ENCODE results near the gene MINK1.

The MINK1 gene

GRCh38 chr17:4842376-4842775, 9.2 kb downstream of the MINK1 start:
- ATAC-seq (replicated peaks; ENCODE audit: extremely low read depth, poor library complexity, severe bottlenecking): no peak
- DNase-seq (ENCODE audit: low spot score in 2 of 2): no peak
- Mint-ChIP-seq H3K4me1 (peaks cover 61% of the 10 kb centered on the region), H3K4me3 (no peak overlapping the region), H3K27ac (ENCODE audit: low read depth) (no peak overlapping the region), H3K9me3 (no peaks in the 10 kb centered on the region), H3K36me3 (ENCODE audit: insufficient read depth) (peaks cover 7% of the 10 kb centered on the region), H3K27me3 (no peaks in the 10 kb centered on the region)

- no peak overlapping the region for H3K27ac Mint-ChIP-seq (ENCODE audit: low read depth)
- peaks cover 7% of the 10 kb centered on the region for H3K36me3 Mint-ChIP-seq (ENCODE audit: insufficient read depth)
- ATAC-seq (replicated peaks; ENCODE audit: extremely low read depth, poor library complexity, severe bottlenecking) (no peak), DNase-seq (ENCODE audit: low spot score in 2 of 2) (no peak)
- H3K4me1 Mint-ChIP-seq: peaks cover 62% of the 10 kb centered on the region
- H3K4me3 Mint-ChIP-seq: no peak overlapping the region
- no peaks in the 10 kb centered on the region for H3K9me3 Mint-ChIP-seq
- H3K27me3 Mint-ChIP-seq: no peaks in the 10 kb centered on the region
Measured at GRCh38 chr17:4843321-4844000, 10.3 kb downstream of the MINK1 start.

GRCh38 chr17:4845118-4845517, 12.0 kb downstream of the MINK1 start:
- DNase-seq (ENCODE audit: low spot score in 2 of 2) (no peak), ATAC-seq (replicated peaks; ENCODE audit: extremely low read depth, poor library complexity, severe bottlenecking) (no peak)
- Mint-ChIP-seq H3K4me1 (peaks cover 61% of the 10 kb centered on the region), H3K27ac (ENCODE audit: low read depth) (no peak overlapping the region), H3K27me3 (no peaks in the 10 kb centered on the region), H3K36me3 (ENCODE audit: insufficient read depth) (peaks cover 7% of the 10 kb centered on the region), H3K9me3 (no peaks in the 10 kb centered on the region), H3K4me3 (no peak overlapping the region)

GRCh38 chr17:4846635-4847390, 13.7 kb downstream of the MINK1 start:
- Mint-ChIP-seq H3K27me3 (no peaks in the 10 kb centered on the region), H3K4me1 (peaks cover 61% of the 10 kb centered on the region)

GRCh38 chr17:4849011-4849536, 15.9 kb downstream of the MINK1 start:
- Mint-ChIP-seq H3K36me3 (ENCODE audit: insufficient read depth) (peaks cover 17% of the 10 kb centered on the region), H3K27ac (ENCODE audit: low read depth) (no peak overlapping the region), H3K4me1 (peaks cover 64% of the 10 kb centered on the region), H3K27me3 (no peaks in the 10 kb centered on the region), H3K4me3 (no peak overlapping the region), H3K9me3 (peaks cover 6% of the 10 kb centered on the region)
- no peak for DNase-seq (ENCODE audit: low spot score in 2 of 2)
- ATAC-seq (replicated peaks; ENCODE audit: extremely low read depth, poor library complexity, severe bottlenecking): no peak

More at GRCh38 chr17:4846635-4847390, 13.7 kb downstream of the MINK1 start:
- H3K9me3 Mint-ChIP-seq: no peaks in the 10 kb centered on the region
- ATAC-seq (replicated peaks; ENCODE audit: extremely low read depth, poor library complexity, severe bottlenecking): no peak
- H3K27ac Mint-ChIP-seq (ENCODE audit: low read depth): no peak overlapping the region
- H3K4me3 Mint-ChIP-seq: no peak overlapping the region
- H3K36me3 Mint-ChIP-seq (ENCODE audit: insufficient read depth): no peaks in the 10 kb centered on the region
- DNase-seq (ENCODE audit: low spot score in 2 of 2): no peak

- H3K27me3 Mint-ChIP-seq: no peaks in the 10 kb centered on the region
- no peak for ATAC-seq (replicated peaks; ENCODE audit: extremely low read depth, poor library complexity, severe bottlenecking)
- no peak for DNase-seq (ENCODE audit: low spot score in 2 of 2)
- H3K27ac Mint-ChIP-seq (ENCODE audit: low read depth): no peak overlapping the region
- peaks cover 6% of the 10 kb centered on the region for H3K9me3 Mint-ChIP-seq
- peaks cover 23% of the 10 kb centered on the region for H3K36me3 Mint-ChIP-seq (ENCODE audit: insufficient read depth)
- H3K4me3 Mint-ChIP-seq: no peak overlapping the region
- H3K4me1 Mint-ChIP-seq: peaks cover 60% of the 10 kb centered on the region
Measured at GRCh38 chr17:4850246-4850645, 17.1 kb downstream of the MINK1 start.

- H3K4me3 Mint-ChIP-seq: no peak overlapping the region
- no peaks in the 10 kb centered on the region for H3K27me3 Mint-ChIP-seq
- peak overlapping the region; percentile 80 for H3K27ac Mint-ChIP-seq (ENCODE audit: low read depth)
- H3K36me3 Mint-ChIP-seq (ENCODE audit: insufficient read depth): peaks cover 26% of the 10 kb centered on the region
- H3K9me3 Mint-ChIP-seq: peaks cover 6% of the 10 kb centered on the region
- peaks cover 55% of the 10 kb centered on the region for H3K4me1 Mint-ChIP-seq
- ATAC-seq (replicated peaks; ENCODE audit: extremely low read depth, poor library complexity, severe bottlenecking) (no peak), DNase-seq (ENCODE audit: low spot score in 2 of 2) (no peak)
Measured at GRCh38 chr17:4851084-4851483, 17.9 kb downstream of the MINK1 start.

GRCh38 chr17:4852567-4853207, 19.5 kb downstream of the MINK1 start:
- H3K9me3 Mint-ChIP-seq: peaks cover 6% of the 10 kb centered on the region
- H3K27ac Mint-ChIP-seq (ENCODE audit: low read depth): peak overlapping the region; percentile 80
- H3K4me3 Mint-ChIP-seq: peak overlapping the region; percentile 3
- no peaks in the 10 kb centered on the region for H3K27me3 Mint-ChIP-seq
- H3K36me3 Mint-ChIP-seq (ENCODE audit: insufficient read depth): peaks cover 30% of the 10 kb centered on the region
- peaks cover 64% of the 10 kb centered on the region for H3K4me1 Mint-ChIP-seq
- ATAC-seq (replicated peaks; ENCODE audit: extremely low read depth, poor library complexity, severe bottlenecking): peak; percentile 60
- DNase-seq (ENCODE audit: low spot score in 2 of 2): peak in 1 of 2 donors; percentile 34

- peak; percentile 12 to 21 for DNase-seq (ENCODE audit: low spot score in 2 of 2)
- H3K4me1 Mint-ChIP-seq: peaks cover 64% of the 10 kb centered on the region
- H3K27ac Mint-ChIP-seq (ENCODE audit: low read depth): peak overlapping the region; percentile 80
- ATAC-seq (replicated peaks; ENCODE audit: extremely low read depth, poor library complexity, severe bottlenecking): peak; percentile 49
- no peaks in the 10 kb centered on the region for H3K27me3 Mint-ChIP-seq
- peak overlapping the region; percentile 70 for H3K4me3 Mint-ChIP-seq
- H3K36me3 Mint-ChIP-seq (ENCODE audit: insufficient read depth): peaks cover 30% of the 10 kb centered on the region
- peaks cover 6% of the 10 kb centered on the region for H3K9me3 Mint-ChIP-seq
Measured at GRCh38 chr17:4853208-4853671, 20.1 kb downstream of the MINK1 start.

GRCh38 chr17:4854111-4854681, 21.1 kb downstream of the MINK1 start:
- no peaks in the 10 kb centered on the region for H3K27me3 Mint-ChIP-seq
- H3K4me1 Mint-ChIP-seq: peaks cover 62% of the 10 kb centered on the region
- peak overlapping the region; percentile 19 for H3K27ac Mint-ChIP-seq (ENCODE audit: low read depth)
- no peak for ATAC-seq (replicated peaks; ENCODE audit: extremely low read depth, poor library complexity, severe bottlenecking)
- no peak overlapping the region for H3K4me3 Mint-ChIP-seq
- no peak for DNase-seq (ENCODE audit: low spot score in 2 of 2)
- H3K9me3 Mint-ChIP-seq: peaks cover 6% of the 10 kb centered on the region
- H3K36me3 Mint-ChIP-seq (ENCODE audit: insufficient read depth): peaks cover 30% of the 10 kb centered on the region

- DNase-seq (ENCODE audit: low spot score in 2 of 2) (no peak), ATAC-seq (replicated peaks; ENCODE audit: extremely low read depth, poor library complexity, severe bottlenecking) (no peak)
- H3K36me3 Mint-ChIP-seq (ENCODE audit: insufficient read depth): peaks cover 30% of the 10 kb centered on the region
- H3K4me3 Mint-ChIP-seq: no peak overlapping the region
- peaks cover 40% of the 10 kb centered on the region for H3K4me1 Mint-ChIP-seq
- H3K27me3 Mint-ChIP-seq: no peaks in the 10 kb centered on the region
- no peak overlapping the region for H3K27ac Mint-ChIP-seq (ENCODE audit: low read depth)
- H3K9me3 Mint-ChIP-seq: peaks cover 6% of the 10 kb centered on the region
Measured at GRCh38 chr17:4856271-4856936, 23.3 kb downstream of the MINK1 start.

- H3K27ac Mint-ChIP-seq (ENCODE audit: low read depth): no peak overlapping the region
- no peak for ATAC-seq (replicated peaks; ENCODE audit: extremely low read depth, poor library complexity, severe bottlenecking)
- peaks cover 38% of the 10 kb centered on the region for H3K4me1 Mint-ChIP-seq
- H3K36me3 Mint-ChIP-seq (ENCODE audit: insufficient read depth): peaks cover 30% of the 10 kb centered on the region
- H3K27me3 Mint-ChIP-seq: no peaks in the 10 kb centered on the region
- DNase-seq (ENCODE audit: low spot score in 2 of 2): no peak
- no peak overlapping the region for H3K4me3 Mint-ChIP-seq
- peaks cover 6% of the 10 kb centered on the region for H3K9me3 Mint-ChIP-seq
Measured at GRCh38 chr17:4856937-4857314, 23.8 kb downstream of the MINK1 start.
